H9 (cell line): ENCODE measurements around the gene GSTP1. TPM values are rescaled to one million over a fixed set of nuclear protein-coding genes. Genes with fewer than 3 reads are reported as not detected.

Experiments
- DNase-seq: peaks from one replicate; pipeline ENCODE4 v3.0.0-alpha.2; 2017
- H2AFZ ChIP-seq: one replicate; pipeline ENCODE4 v1.6.1; 2013; ENCODE audit warnings: mild to moderate bottlenecking, low read length, control low read depth, moderate library complexity
- H2AK5ac ChIP-seq: 2 replicates; pipeline ENCODE4 v1.6.1; 2013; ENCODE audit warnings: low read length, control low read depth, mixed read lengths; ENCODE audit not compliant: insufficient read length
- H2BK120ac ChIP-seq: one replicate; pipeline ENCODE4 v1.6.1; 2013; ENCODE audit warnings: low read depth, mild to moderate bottlenecking, low read length, control low read depth, inconsistent platforms; ENCODE audit not compliant: poor library complexity, severe bottlenecking
- H2BK12ac ChIP-seq: 2 replicates; pipeline ENCODE4 v1.6.1; 2013; ENCODE audit warnings: low read length, control low read depth, mixed read lengths, low read depth; ENCODE audit not compliant: insufficient read length
- H2BK15ac ChIP-seq: 2 replicates; pipeline ENCODE4 v1.6.1; 2013; ENCODE audit warnings: low read depth, low read length, control low read depth
- H2BK20ac ChIP-seq: one replicate; pipeline ENCODE4 v1.6.1; 2013; ENCODE audit warnings: low read depth, mild to moderate bottlenecking, low read length, control low read depth, inconsistent platforms; ENCODE audit not compliant: poor library complexity, severe bottlenecking
- H2BK5ac ChIP-seq: 2 replicates; pipeline ENCODE4 v1.6.1; 2013; ENCODE audit warnings: low read length, control low read depth, mixed read lengths; ENCODE audit not compliant: insufficient read length
- H3K14ac ChIP-seq: 2 replicates; pipeline ENCODE4 v1.6.1; 2013; ENCODE audit warnings: low read length, control low read depth; ENCODE audit not compliant: insufficient read depth
- H3K18ac ChIP-seq: 2 replicates; pipeline ENCODE4 v1.6.1; 2013; ENCODE audit warnings: low read depth, mild to moderate bottlenecking, mixed read lengths, low read length, control low read depth; ENCODE audit not compliant: insufficient read length
- H3K23ac ChIP-seq: 2 replicates; pipeline ENCODE4 v1.6.1; 2013; ENCODE audit warnings: low read length, control low read depth, mixed read lengths, low read depth; ENCODE audit not compliant: insufficient read length
- H3K23me2 ChIP-seq: 2 replicates; pipeline ENCODE4 v1.6.1; 2013; ENCODE audit warnings: low read depth, mild to moderate bottlenecking, mixed read lengths, low read length, control low read depth; ENCODE audit not compliant: insufficient read length, poor library complexity, severe bottlenecking
- H3K27ac ChIP-seq: 2 replicates; pipeline ENCODE4 v1.5.1; 2013; ENCODE audit warnings: low read length, control low read depth, mixed read lengths, low read depth; ENCODE audit not compliant: insufficient read length
- H3K27me3 ChIP-seq: 2 replicates; pipeline ENCODE4 v1.6.1; 2013; ENCODE audit warnings: low read length, control low read depth, inconsistent platforms; ENCODE audit not compliant: insufficient read depth
- H3K4ac ChIP-seq: 2 replicates; pipeline ENCODE4 v1.6.1; 2013; ENCODE audit warnings: low read depth, mild to moderate bottlenecking, control low read depth, inconsistent platforms, low read length, moderate library complexity
- H3K4me1 ChIP-seq: 2 replicates; pipeline ENCODE4 v1.6.1; 2013; ENCODE audit warnings: low read length, control low read depth, inconsistent platforms; ENCODE audit not compliant: insufficient read depth
- H3K4me2 ChIP-seq: 2 replicates; pipeline ENCODE4 v1.6.1; 2013; ENCODE audit warnings: low read length, control low read depth, mixed read lengths; ENCODE audit not compliant: insufficient read length, insufficient read depth
- H3K56ac ChIP-seq: 2 replicates; pipeline ENCODE4 v1.6.1; 2013; ENCODE audit warnings: low read depth, mild to moderate bottlenecking, mixed read lengths, low read length, control low read depth; ENCODE audit not compliant: insufficient read length
- H3K79me1 ChIP-seq: 2 replicates; pipeline ENCODE4 v1.6.1; 2013; ENCODE audit warnings: low read depth, mild to moderate bottlenecking, moderate library complexity, low read length, control low read depth, inconsistent platforms; ENCODE audit not compliant: insufficient read depth, poor library complexity, severe bottlenecking
- H3K79me2 ChIP-seq: 2 replicates; pipeline ENCODE4 v1.6.1; 2013; ENCODE audit warnings: low read length, control low read depth, inconsistent platforms; ENCODE audit not compliant: insufficient read depth
- H3K9ac ChIP-seq: 2 replicates; pipeline ENCODE4 v1.6.1; 2013; ENCODE audit warnings: low read length, control low read depth, mixed read lengths; ENCODE audit not compliant: insufficient read length; ENCODE audit errors: extremely low read depth
- H3K9me3 ChIP-seq: one replicate; pipeline ENCODE4 v1.6.1; 2013; ENCODE audit warnings: low read depth, low read length, inconsistent platforms; ENCODE audit not compliant: control insufficient read depth
- H3T11ph ChIP-seq: one replicate; pipeline ENCODE4 v1.6.1; 2013; ENCODE audit warnings: mild to moderate bottlenecking, low read length, control low read depth, inconsistent platforms
- H4K20me1 ChIP-seq: one replicate; pipeline ENCODE4 v1.6.1; 2013; ENCODE audit not compliant: control insufficient read depth, insufficient read length, insufficient read depth
- H4K5ac ChIP-seq: 2 replicates; pipeline ENCODE4 v1.6.1; 2013; ENCODE audit warnings: low read depth, mild to moderate bottlenecking, mixed read lengths, low read length, control low read depth; ENCODE audit not compliant: insufficient read length
- H4K8ac ChIP-seq: replicated peaks from 2 replicates; pipeline ENCODE4 v1.6.1; 2013; ENCODE audit warnings: low read length, control low read depth, mixed read lengths, low read depth; ENCODE audit not compliant: insufficient read length
- H4K91ac ChIP-seq: 2 replicates; pipeline ENCODE4 v1.6.1; 2013; ENCODE audit warnings: low read depth, mild to moderate bottlenecking, moderate library complexity, mixed read lengths, low read length, control low read depth; ENCODE audit not compliant: insufficient read length
- H3K27ac Mint-ChIP-seq, 3 experiments: 2 replicates in 2 of 3; 3 replicates in 1 of 3; pipeline ENCODE4 v1.8.0; 2020 to 2021; ENCODE audit warnings: mixed read lengths in 3 of 3, mild to moderate bottlenecking in 1 of 3, moderate library complexity in 1 of 3
- H3K27me3 Mint-ChIP-seq: 2 replicates; pipeline ENCODE4 v1.8.0; 2021; ENCODE audit warnings: low read depth, mild to moderate bottlenecking, moderate library complexity, mixed read lengths
- H3K36me3 Mint-ChIP-seq, 3 experiments: 2 replicates in 2 of 3; 3 replicates in 1 of 3; pipeline ENCODE4 v1.8.0; 2020 to 2021; ENCODE audit warnings: low read depth in 3 of 3, mixed read lengths in 3 of 3; ENCODE audit not compliant: insufficient read depth in 1 of 3
- H3K4me1 Mint-ChIP-seq, 2 experiments: 2 replicates each; pipeline ENCODE4 v1.8.0; 2020; ENCODE audit warnings: mixed read lengths in 2 of 2
- H3K4me3 Mint-ChIP-seq, 2 experiments: 2 replicates in 1 of 2; 3 replicates in 1 of 2; pipeline ENCODE4 v1.8.0; 2020 to 2021; ENCODE audit warnings: mild to moderate bottlenecking in 2 of 2, mixed read lengths in 2 of 2, moderate library complexity in 1 of 2
- H3K9me3 Mint-ChIP-seq, 2 experiments: 2 replicates in 1 of 2; 3 replicates in 1 of 2; pipeline ENCODE4 v1.8.0; 2020; ENCODE audit warnings: mild to moderate bottlenecking in 2 of 2, mixed read lengths in 2 of 2, moderate library complexity in 1 of 2
- CTCF ChIP-seq: fragments of 200-600 bp; sonication (generic); conservative IDR thresholded peaks from 3 replicates; pipeline ENCODE4 v1.8.0; 2021; ENCODE audit warnings: antibody characterized with exemption, mild to moderate bottlenecking
- WGBS: extraction: QIAGEN DNeasy Blood & Tissue Kit; methylation state at CpG from one replicate; pipeline ENCODE4 v1.1.7; 2013; ENCODE audit warnings: missing lambda C conversion rate, low lambda C conversion rate, mixed read lengths; ENCODE audit not compliant: insufficient read length; ENCODE audit errors: extremely low coverage; 5-methylcytosine and 5-hydroxymethylcytosine counted together
- total RNA-seq: library from RNA; stranded (reverse); gene quantifications from 2 replicates; pipeline ENCODE4 v1.2.1, GENCODE V29; 2021

The GSTP1 gene
- total RNA-seq, 1 experiment from 2014 or later = 1,469 TPM

DNA sequence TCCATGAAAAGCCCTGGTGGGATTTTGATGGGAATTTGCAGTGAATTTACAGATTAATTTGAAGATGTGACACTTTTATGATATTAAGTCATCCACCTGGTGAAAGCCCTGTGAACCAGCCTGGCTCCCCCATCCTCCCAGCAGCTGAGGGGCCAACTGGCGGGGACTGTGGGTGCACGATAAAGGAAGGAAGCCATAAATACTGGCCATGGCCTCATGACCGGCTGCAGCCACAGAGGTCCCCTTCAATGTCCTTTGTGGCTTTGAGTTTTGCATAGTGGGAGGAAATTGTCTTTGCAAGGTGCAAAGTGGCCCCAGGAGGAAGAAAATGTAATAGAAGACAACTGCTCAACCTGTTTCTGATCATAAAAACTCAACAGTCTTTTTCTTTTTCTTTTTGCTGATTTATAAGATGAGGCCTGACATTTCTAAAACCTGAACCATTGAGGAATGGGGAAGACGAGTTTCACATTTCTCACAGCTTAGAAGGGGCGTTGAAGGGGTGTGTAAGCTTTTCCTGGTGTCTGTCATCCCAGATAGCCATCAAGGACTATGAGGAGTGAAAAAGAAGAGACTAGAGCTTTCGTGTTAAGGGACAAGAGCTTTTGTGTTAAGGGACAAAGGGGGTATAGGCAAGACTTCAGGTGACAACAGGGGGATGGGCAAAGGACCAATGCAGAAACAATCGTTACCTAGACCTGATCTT lies 16.9 kb downstream of the GSTP1 start:
- Mint-ChIP-seq H3K27ac (no peak overlapping the region), H3K36me3 (peaks cover 2 to 20% (median 3%) of the 10 kb centered on the region in 3 experiments; a peak in 4 of 7 replicates), H3K9me3 (peaks cover 25 to 30% of the 10 kb centered on the region in 2 experiments), H3K4me3 (no peak overlapping the region), H3K27me3 (peaks cover 11% of the 10 kb centered on the region), H3K4me1 (peaks cover 22 to 31% of the 10 kb centered on the region in 2 experiments)
- Histone ChIP-seq H2BK12ac (no peak overlapping the region), H3K79me2 (no peaks in the 10 kb centered on the region), H3T11ph (no peak overlapping the region), H3K9me3 (no peaks in the 10 kb centered on the region), H2AFZ (no peak overlapping the region), H2AK5ac (no peak overlapping the region), H4K8ac (no peak overlapping the region), H3K4ac (no peak overlapping the region), H3K23ac (no peak overlapping the region), H3K4me1 (no peaks in the 10 kb centered on the region), H2BK120ac (no peak overlapping the region), H4K5ac (no peak overlapping the region), H3K27ac (no peak overlapping the region), H3K79me1 (no peaks in the 10 kb centered on the region), H2BK5ac (no peak overlapping the region), H3K27me3 (no peaks in the 10 kb centered on the region), H4K91ac (no peak overlapping the region), H2BK15ac (no peak overlapping the region), H3K4me2 (no peak overlapping the region), H3K14ac (no peak overlapping the region), H3K9ac (no peak overlapping the region), H3K18ac (no peak overlapping the region), H3K23me2 (no peaks in the 10 kb centered on the region), H3K56ac (no peak overlapping the region), H4K20me1 (no peaks in the 10 kb centered on the region), H2BK20ac (no peak overlapping the region)
- no peak for DNase-seq
- no CpG with 5 or more reads among the region's 7 CpGs for WGBS
- TF ChIP-seq CTCF = no peak
